Heart right ventricle (tissue), 16 donors: ENCODE measurements around the gene XKR7. TPM values are rescaled to one million over a fixed set of nuclear protein-coding genes. Genes with fewer than 3 reads are reported as not detected.

Experiments used
- ATAC-seq, 8 donors: fragments of 200-7000 bp; cut with Tn5 transposase; one replicate each; pipeline ENCODE4 v1.9.1; 2020; ENCODE audit warnings: mild to moderate bottlenecking in 8 of 8, moderate library complexity in 8 of 8, moderate number of reproducible peaks in 1 of 8
- DNase-seq, 2 donors: peaks; one replicate each; pipeline ENCODE4 v3.0.0-alpha.2; 2020
- H3K27ac ChIP-seq, 10 donors: fragments of 200-600 bp; sonication (generic) in 2 of 10; one replicate each; pipeline versions ENCODE4 v1.5.0 to v1.8.0; 2020 to 2022; ENCODE audit warnings: mild to moderate bottlenecking in 3 of 10
- H3K27me3 ChIP-seq, 7 donors: fragments of 200-600 bp; one replicate each; pipeline ENCODE4 v1.8.0; 2021 to 2022; ENCODE audit warnings: mild to moderate bottlenecking in 2 of 7
- H3K36me3 ChIP-seq, 9 donors: fragments of 200-600 bp; sonication (generic) in 1 of 9; one replicate each; pipeline versions ENCODE4 v1.5.0 to v1.8.0; 2020 to 2022; ENCODE audit warnings: mild to moderate bottlenecking in 2 of 9
- H3K4me1 ChIP-seq, 9 donors: fragments of 200-600 bp; sonication (generic) in 1 of 9; one replicate each; pipeline versions ENCODE4 v1.5.0 to v1.8.0; 2020 to 2022; ENCODE audit warnings: mild to moderate bottlenecking in 4 of 9
- H3K4me3 ChIP-seq, 10 donors: fragments of 200-600 bp; sonication (generic) in 2 of 10; one replicate each; pipeline versions ENCODE4 v1.5.0 to v1.8.0; 2020 to 2022; ENCODE audit warnings: mild to moderate bottlenecking in 7 of 10, moderate library complexity in 2 of 10
- H3K9me3 ChIP-seq, 11 donors: fragments of 200-600 bp in 10 of 11; sonication (generic) in 2 of 11; one replicate each; pipeline versions ENCODE4 v1.5.0 to v1.8.0; 2013 to 2022; ENCODE audit warnings: mild to moderate bottlenecking in 2 of 11, control low read depth in 1 of 11, moderate library complexity in 1 of 11
- WGBS, 2 donors: extraction: QIAGEN DNeasy Blood & Tissue Kit; methylation state at CpG; one replicate each; pipeline ENCODE4 v1.1.7; 2013; ENCODE audit warnings: inconsistent platforms in 1 of 2; 5-methylcytosine and 5-hydroxymethylcytosine counted together
- intact Hi-C, 10 donors: fragments of 100-400 bp; cut with DNase I; formaldehyde crosslinking; loops; one replicate each; pipeline versions ENCODE4 v1.11.1 to v1.14.2; 2022
- polyA plus RNA-seq, 2 donors: library from polyadenylated mRNA; stranded (reverse); fragments of 200-250 nt; gene quantifications; one replicate each; pipeline ENCODE4 v1.2.3, GENCODE V29; 2013
- total RNA-seq, 10 donors: library from RNA; stranded (reverse); fragmentation: NEBNext Ultra II Directional in 3 of 10; extraction: Animal tissue kit (Norgen Biotek cat#: 25700) in 3 of 10; gene quantifications; one replicate each; pipeline versions ENCODE4 v1.2.1 to v1.2.4, GENCODE V29; 2021 to 2023
- TF ChIP-seq, protein P1 (sequence below), 9 donors: fragments of 200-600 bp; sonication (generic) in 2 of 9; IDR thresholded peaks; one replicate each; pipeline versions ENCODE4 v1.5.0 to v1.8.0; 2021 to 2022; ENCODE audit warnings: antibody characterized with exemption in 9 of 9, mild to moderate bottlenecking in 5 of 9, moderate library complexity in 1 of 9
- donor health status: Arrhythmogenic right ventricular cardiomyopathy.
- donor health status: ischemic (EF 13 %, LVEDD 7.1; RV severe dilation, severe dysfunction).
- donor health status: healthy with polysubstance abuse.
- donor health status: DM: no; HTN: yes; CAD: no.
- donor health status: DM: no; HTN: no; CAD: no.
- donor health status: ischemic (EF 25% LVEDD 6.9; RV normal size, moderate dysfunction).
- donor health status: ischemic (EF 25% LVEDD 5.7; RV mildly dilated, moderate dysfunction).
- donor health status: healthy.
- donor health status: DM: yes; HTN: yes; CAD: no.
- donor health status: Ischemic cardiomyopathy.
- donor health status: ischemic (EF 35%, LVEDD 5.7; RV mildly dilated, moderate dysfunction).
- donor health status: nonischemic (EF 11% LVEDD 7.7; RV severe dilation, severe dysfunction).
- donor health status: DM: yes; HTN: yes; CAD: no.
- donor health status: PGD.
- donor health status: ischemic (EF 29% LVEDD 5.4; RV normal size, mild dysfunction).
- donor health status: nonischemic (EF 23%, LVEDD 6.1; RV moderate dilation, normal function).

XKR7 gene
- total and polyA plus RNA-seq, 12 donors, result not detected

DNA sequence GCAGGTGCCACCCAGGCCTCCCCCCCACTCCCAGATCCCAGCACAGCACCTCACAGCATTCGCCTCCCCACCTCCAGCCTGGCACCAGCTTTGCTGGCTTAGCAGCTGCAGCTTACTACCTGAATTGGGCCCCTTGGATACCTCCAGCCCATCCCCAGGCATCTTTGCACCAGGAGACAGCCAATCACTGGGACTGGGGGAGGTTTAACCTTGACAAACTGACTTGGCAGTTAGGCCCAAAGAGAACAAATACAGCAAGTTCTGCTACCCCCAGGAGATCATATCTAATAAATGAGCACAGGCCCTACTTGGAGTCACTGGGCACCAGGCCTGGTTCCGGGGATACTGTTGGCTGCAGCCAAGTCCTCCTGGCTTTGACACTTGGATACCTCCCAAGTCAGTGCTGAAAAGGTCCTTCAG lies 24.9 kb upstream of the XKR7 start:
- peaks cover 0 to 3% (median 0%) of the 10 kb centered on the region in 11 donors for H3K9me3 ChIP-seq
- H3K36me3 ChIP-seq, result peaks cover 0 to 66% (median 29%) of the 10 kb centered on the region in 9 donors
- H3K27ac ChIP-seq, result peak overlapping the region in 7 of 10 donors; percentile 22 to 48 (median 33)
- intact Hi-C loops, result loop anchor here in 2 of 10 donors (10.0 kb wide), 2 partner anchors 58 to 92 kb away; no protein-coding TSS in a partner anchor
- H3K4me1 ChIP-seq, result peaks cover 3 to 22% (median 12%) of the 10 kb centered on the region in 9 donors
- TF ChIP-seq, protein P1, sequence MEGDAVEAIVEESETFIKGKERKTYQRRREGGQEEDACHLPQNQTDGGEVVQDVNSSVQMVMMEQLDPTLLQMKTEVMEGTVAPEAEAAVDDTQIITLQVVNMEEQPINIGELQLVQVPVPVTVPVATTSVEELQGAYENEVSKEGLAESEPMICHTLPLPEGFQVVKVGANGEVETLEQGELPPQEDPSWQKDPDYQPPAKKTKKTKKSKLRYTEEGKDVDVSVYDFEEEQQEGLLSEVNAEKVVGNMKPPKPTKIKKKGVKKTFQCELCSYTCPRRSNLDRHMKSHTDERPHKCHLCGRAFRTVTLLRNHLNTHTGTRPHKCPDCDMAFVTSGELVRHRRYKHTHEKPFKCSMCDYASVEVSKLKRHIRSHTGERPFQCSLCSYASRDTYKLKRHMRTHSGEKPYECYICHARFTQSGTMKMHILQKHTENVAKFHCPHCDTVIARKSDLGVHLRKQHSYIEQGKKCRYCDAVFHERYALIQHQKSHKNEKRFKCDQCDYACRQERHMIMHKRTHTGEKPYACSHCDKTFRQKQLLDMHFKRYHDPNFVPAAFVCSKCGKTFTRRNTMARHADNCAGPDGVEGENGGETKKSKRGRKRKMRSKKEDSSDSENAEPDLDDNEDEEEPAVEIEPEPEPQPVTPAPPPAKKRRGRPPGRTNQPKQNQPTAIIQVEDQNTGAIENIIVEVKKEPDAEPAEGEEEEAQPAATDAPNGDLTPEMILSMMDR (IDR thresholded peaks at IDR 0.05), result no peak
- peak; percentile 53 to 94 (median 84) for ATAC-seq
- H3K4me3 ChIP-seq, result no peak overlapping the region
- 42 to 48% methylated on average over 2 of the region's 2 CpGs for WGBS, 2 donors
- peak; percentile 45 to 51 for DNase-seq
- no peaks in the 10 kb centered on the region for H3K27me3 ChIP-seq

DNA sequence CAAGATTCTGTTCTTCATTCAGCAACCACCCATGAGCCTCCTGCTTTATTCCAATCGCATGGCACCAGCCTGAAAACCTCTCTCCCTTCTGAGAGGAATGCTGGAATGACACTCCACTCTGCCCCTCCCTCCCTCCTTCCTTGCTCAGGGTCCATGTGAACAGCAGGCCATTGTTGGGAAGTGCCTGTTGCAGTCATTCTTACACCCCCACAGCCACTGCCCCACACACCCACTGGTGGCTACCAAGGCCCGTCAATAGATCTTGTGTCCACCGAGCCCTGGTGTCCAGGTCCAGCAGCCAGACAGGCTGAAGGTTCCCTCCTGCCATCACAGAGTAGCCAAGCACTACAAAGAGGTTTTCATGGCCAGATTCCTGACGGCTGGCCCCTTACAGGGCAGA lies 22.6 kb upstream of the XKR7 start:
- intact Hi-C loops, result loop anchor here in 2 of 10 donors (10.0 kb wide), 2 partner anchors 61 to 89 kb away; no protein-coding TSS in a partner anchor
- no peak for ATAC-seq
- H3K9me3 ChIP-seq, result peaks cover 0 to 8% (median 0%) of the 10 kb centered on the region in 11 donors
- H3K27ac ChIP-seq, result no peak overlapping the region
- no peaks in the 10 kb centered on the region for H3K27me3 ChIP-seq
- WGBS, 2 donors, result 86 to 91% methylated on average over 4 of the region's 4 CpGs
- H3K4me3 ChIP-seq, result no peak overlapping the region
- DNase-seq, result no peak
- TF ChIP-seq, protein P1 (IDR thresholded peaks at IDR 0.05), result no peak
- peaks cover 4 to 30% (median 15%) of the 10 kb centered on the region in 9 donors for H3K4me1 ChIP-seq
- H3K36me3 ChIP-seq, result peaks cover 0 to 87% (median 39%) of the 10 kb centered on the region in 9 donors

DNA sequence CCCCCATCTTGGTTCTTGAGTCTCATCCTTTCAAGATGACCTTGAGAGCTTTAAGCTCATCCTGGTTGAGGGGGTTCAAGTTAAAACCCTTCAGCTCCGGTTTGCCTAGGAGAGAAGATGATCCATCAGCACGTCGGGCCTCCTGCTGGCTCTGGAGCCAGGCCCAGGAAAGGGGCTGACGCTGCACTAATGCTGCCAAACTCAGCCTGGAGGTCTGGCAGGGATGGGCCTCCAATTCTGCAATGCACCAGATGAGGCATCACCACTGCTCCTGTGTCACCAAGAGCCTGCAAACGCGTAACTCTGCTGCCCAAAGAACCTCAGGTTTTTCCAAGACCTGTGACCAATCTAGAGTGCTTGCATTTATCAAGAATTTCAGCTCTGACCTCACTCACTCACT lies 22.2 kb upstream of the XKR7 start:
- peaks cover 8 to 34% (median 20%) of the 10 kb centered on the region in 9 donors for H3K4me1 ChIP-seq
- peaks cover 0 to 8% (median 0%) of the 10 kb centered on the region in 11 donors for H3K9me3 ChIP-seq
- DNase-seq (peak in 1 of 2 donors; percentile 21), ATAC-seq (peak in 1 of 8 donors; percentile 34)
- peaks cover 0 to 87% (median 39%) of the 10 kb centered on the region in 9 donors for H3K36me3 ChIP-seq
- H3K4me3 ChIP-seq, result no peak overlapping the region
- WGBS, 2 donors, result 62 to 63% methylated on average over 6 of the region's 6 CpGs
- H3K27ac ChIP-seq, result no peak overlapping the region
- TF ChIP-seq, protein P1 (IDR thresholded peaks at IDR 0.05), result no peak
- intact Hi-C loops, result loop anchor here in 2 of 10 donors (10.0 kb wide), 2 partner anchors 61 to 89 kb away; no protein-coding TSS in a partner anchor
- H3K27me3 ChIP-seq, result no peaks in the 10 kb centered on the region

DNA sequence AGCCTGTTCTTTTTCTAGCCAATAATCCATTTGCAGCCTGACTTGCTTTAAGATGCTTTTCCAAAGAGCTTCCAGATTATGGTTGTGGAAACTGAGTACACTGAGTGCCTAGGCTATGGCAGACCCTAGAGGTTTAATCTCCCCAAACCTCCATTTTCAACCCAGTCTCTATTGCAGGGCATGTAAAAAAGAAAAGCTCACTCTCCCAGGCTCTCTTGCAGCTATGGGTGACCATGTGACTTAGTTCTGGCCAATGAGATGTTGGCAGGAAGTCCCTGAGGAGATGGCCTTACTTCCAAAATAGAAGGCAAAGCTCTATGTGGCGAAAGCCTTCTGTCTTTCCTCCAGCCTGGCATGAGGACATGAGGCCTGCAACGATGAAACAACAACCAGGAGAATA lies 19.9 kb upstream of the XKR7 start:
- Histone ChIP-seq H3K9me3 (peaks cover 0 to 8% (median 0%) of the 10 kb centered on the region in 11 donors), H3K27ac (no peak overlapping the region), H3K36me3 (peaks cover 0 to 72% (median 39%) of the 10 kb centered on the region in 9 donors), H3K4me1 (peaks cover 8 to 31% (median 23%) of the 10 kb centered on the region in 9 donors), H3K4me3 (no peak overlapping the region), H3K27me3 (no peaks in the 10 kb centered on the region)
- intact Hi-C loops, result loop anchor here in 2 of 10 donors (10.0 kb wide), 2 partner anchors 63 to 87 kb away; no protein-coding TSS in a partner anchor
- TF ChIP-seq, protein P1 (IDR thresholded peaks at IDR 0.05), result no peak
- ATAC-seq (no peak), DNase-seq (no peak)
- 98% methylated on average over 2 of the region's 2 CpGs for WGBS, 2 donors
